Osteocyte (in vitro differentiated cells): Measurements from ENCODE around the gene UBR2. TPM values are rescaled to one million over a fixed set of nuclear protein-coding genes. Genes with fewer than 3 reads are reported as not detected.
"Not testable (repeated sequence)": the region's sequence is repeated elsewhere in the genome, so short reads cannot be mapped to it uniquely, and the experiment has no call there.

Source experiments
- DNase-seq: peaks from one replicate; pipeline ENCODE4 v3.0.0; 2021; ENCODE audit warnings: mixed read lengths; ENCODE audit not compliant: unreplicated experiment; ENCODE audit errors: extremely low spot score
- H3K27ac Mint-ChIP-seq: one replicate; pipeline ENCODE4 v1.8.0; 2021; ENCODE audit warnings: mild to moderate bottlenecking, mixed read lengths; ENCODE audit not compliant: unreplicated experiment
- H3K27me3 Mint-ChIP-seq: one replicate; pipeline ENCODE4 v1.8.0; 2021; ENCODE audit warnings: mixed read lengths; ENCODE audit not compliant: unreplicated experiment
- H3K36me3 Mint-ChIP-seq: one replicate; pipeline ENCODE4 v1.8.0; 2021; ENCODE audit warnings: mixed read lengths; ENCODE audit not compliant: unreplicated experiment
- H3K4me1 Mint-ChIP-seq: one replicate; pipeline ENCODE4 v1.8.0; 2021; ENCODE audit warnings: mixed read lengths; ENCODE audit not compliant: unreplicated experiment
- H3K4me3 Mint-ChIP-seq: one replicate; pipeline ENCODE4 v1.8.0; 2021; ENCODE audit warnings: mild to moderate bottlenecking, moderate library complexity, mixed read lengths; ENCODE audit not compliant: unreplicated experiment
- H3K9me3 Mint-ChIP-seq: one replicate; pipeline ENCODE4 v1.8.0; 2021; ENCODE audit warnings: mixed read lengths; ENCODE audit not compliant: unreplicated experiment
- CTCF ChIP-seq: fragments of 200-600 bp; sonication (generic); IDR thresholded peaks from 2 replicates; pipeline ENCODE4 v1.5.0; 2021; ENCODE audit warnings: antibody characterized with exemption, mild to moderate bottlenecking, moderate library complexity
- total RNA-seq: library from RNA; stranded (reverse); gene quantifications from 2 replicates; pipeline ENCODE4 v1.2.1, GENCODE V29; 2021

Gene UBR2
- total RNA-seq, 1 donor from 2014 or later: 29.3 TPM

DNA sequence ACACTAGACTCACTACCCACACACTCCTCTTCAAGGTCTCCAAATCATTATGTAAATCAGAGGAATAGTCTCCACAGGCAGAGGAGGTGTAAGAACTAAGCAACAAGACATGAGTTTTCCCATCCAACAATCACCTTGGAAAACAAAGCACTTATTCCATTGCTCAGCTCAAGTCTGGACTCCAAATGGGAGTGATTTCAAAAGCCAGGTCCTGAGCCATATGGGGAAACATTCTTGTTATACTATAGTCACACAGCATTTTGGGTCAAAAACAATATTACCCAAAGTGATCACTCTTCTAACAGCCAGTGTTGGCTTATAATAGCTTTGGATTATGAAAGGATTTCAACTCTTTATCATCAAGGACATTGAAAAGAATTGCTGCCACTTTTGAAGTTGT is 162.2 kb downstream of the UBR2 start:
- DNase-seq: no peak
- H3K36me3 Mint-ChIP-seq: no peaks in the 10 kb centered on the region
- TF ChIP-seq CTCF: no peak
- no peaks in the 10 kb centered on the region for H3K9me3 Mint-ChIP-seq
- H3K4me1 Mint-ChIP-seq: peaks cover 9% of the 10 kb centered on the region
- peak overlapping the region; percentile 51 for H3K4me3 Mint-ChIP-seq
- peak overlapping the region; percentile 24 for H3K27ac Mint-ChIP-seq
- H3K27me3 Mint-ChIP-seq: peaks cover 14% of the 10 kb centered on the region

GRCh38 chr6:42726485-42727086 is 162.8 kb downstream of the UBR2 start:
- TF ChIP-seq CTCF: peak; percentile 94
- peak overlapping the region; percentile 51 for H3K4me3 Mint-ChIP-seq
- peaks cover 9% of the 10 kb centered on the region for H3K4me1 Mint-ChIP-seq
- no peaks in the 10 kb centered on the region for H3K36me3 Mint-ChIP-seq
- no peak overlapping the region for H3K27ac Mint-ChIP-seq
- no peaks in the 10 kb centered on the region for H3K9me3 Mint-ChIP-seq
- H3K27me3 Mint-ChIP-seq: peaks cover 11% of the 10 kb centered on the region
- no peak for DNase-seq

GRCh38 chr6:42727087-42727611 is 163.3 kb downstream of the UBR2 start:
- no peak for DNase-seq
- H3K4me3 Mint-ChIP-seq: no peak overlapping the region
- no peaks in the 10 kb centered on the region for H3K36me3 Mint-ChIP-seq
- peaks cover 9% of the 10 kb centered on the region for H3K4me1 Mint-ChIP-seq
- H3K9me3 Mint-ChIP-seq: no peaks in the 10 kb centered on the region
- no peak overlapping the region for H3K27ac Mint-ChIP-seq
- no peak for TF ChIP-seq CTCF
- H3K27me3 Mint-ChIP-seq: peaks cover 7% of the 10 kb centered on the region

- Mint-ChIP-seq H3K27ac (no peak overlapping the region), H3K4me1 (peaks cover 9% of the 10 kb centered on the region), H3K9me3 (no peaks in the 10 kb centered on the region), H3K27me3 (peaks cover 7% of the 10 kb centered on the region), H3K4me3 (no peak overlapping the region), H3K36me3 (no peaks in the 10 kb centered on the region)
- no peak for DNase-seq
- TF ChIP-seq CTCF: no peak
Observed at GRCh38 chr6:42727627-42728026, 163.8 kb downstream of the UBR2 start.

DNA sequence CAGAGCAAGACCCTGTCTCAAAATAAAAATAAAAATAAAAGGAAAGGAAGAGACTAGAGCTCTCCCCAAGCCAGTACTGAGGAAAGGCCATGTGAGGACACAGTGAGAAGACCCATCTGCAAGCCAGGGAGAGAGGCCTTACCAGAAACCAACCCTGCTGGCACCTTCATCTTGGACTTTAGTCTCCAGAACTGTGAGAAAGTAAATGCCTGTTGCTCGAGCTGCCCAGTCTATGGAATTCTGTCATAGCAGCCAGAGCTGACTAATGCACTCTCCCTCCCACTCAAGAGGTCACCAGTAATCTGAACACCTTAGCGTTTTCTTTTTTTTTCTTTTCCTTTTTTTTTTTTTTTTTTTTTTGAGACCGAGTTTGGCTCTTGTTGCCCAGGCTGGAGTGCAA is 165.9 kb downstream of the UBR2 start:
- Mint-ChIP-seq H3K4me3 (no peak overlapping the region), H3K36me3 (no peaks in the 10 kb centered on the region), H3K27ac (no peak overlapping the region), H3K4me1 (peaks cover 9% of the 10 kb centered on the region), H3K9me3 (no peaks in the 10 kb centered on the region), H3K27me3 (peaks cover 3% of the 10 kb centered on the region)
- TF ChIP-seq CTCF: no peak
- no peak for DNase-seq

DNA sequence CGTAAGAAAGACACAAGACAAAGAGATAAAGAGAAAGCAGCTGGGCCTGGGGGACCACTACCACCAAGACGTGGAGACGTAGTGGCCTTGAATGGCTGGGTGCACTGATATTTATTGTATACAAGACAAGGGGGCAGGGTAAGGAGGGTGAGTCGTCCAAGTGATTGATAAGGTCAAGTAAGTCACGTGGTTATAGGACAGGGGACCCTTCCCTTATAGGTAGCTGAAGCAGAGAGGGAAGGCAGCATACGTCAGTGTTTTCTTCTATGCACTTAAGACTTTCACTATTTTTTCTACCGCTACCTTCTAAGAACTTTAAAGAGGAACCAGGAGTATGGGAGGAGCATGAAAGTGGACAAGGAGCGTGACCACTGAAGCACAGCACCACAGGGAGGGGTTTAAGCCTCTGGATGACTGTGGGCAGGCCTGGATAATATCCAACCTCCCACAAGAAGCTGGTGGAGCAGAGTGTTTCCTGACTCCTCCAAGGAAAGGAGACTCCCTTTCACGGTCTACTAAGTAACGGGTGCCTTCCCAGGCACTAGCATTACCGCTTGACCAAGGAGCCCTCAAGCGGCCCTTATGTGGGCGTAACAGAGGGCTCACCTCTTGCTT is 170.1 kb downstream of the UBR2 start:
- not testable (repeated sequence) for H3K36me3 Mint-ChIP-seq, DNase-seq, H3K9me3 Mint-ChIP-seq, H3K4me1 Mint-ChIP-seq, H3K27me3 Mint-ChIP-seq, H3K4me3 Mint-ChIP-seq, H3K27ac Mint-ChIP-seq
